ENCODE data around the gene ZRANB3.

DNA sequence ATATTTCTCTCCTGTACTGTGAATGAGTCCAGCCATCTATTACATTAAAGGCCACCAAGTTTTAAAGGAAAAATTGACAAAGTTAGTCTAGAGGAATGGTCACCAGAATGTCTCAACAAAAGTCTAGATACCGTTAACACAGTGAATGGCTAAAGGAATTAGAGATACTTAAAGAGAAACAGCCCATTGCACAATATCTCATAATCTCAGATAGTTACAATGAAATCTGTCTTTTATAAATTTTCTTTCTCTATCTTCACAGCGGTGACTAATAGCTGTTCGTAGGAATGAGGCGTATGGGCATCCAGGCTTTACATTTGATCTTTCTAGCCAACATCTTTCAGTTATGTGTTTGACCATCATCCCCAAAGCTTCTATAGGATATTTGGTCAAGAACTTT lies 30.9 kb upstream of the ZRANB3 start:
- TF ChIP-seq, protein P1, sequence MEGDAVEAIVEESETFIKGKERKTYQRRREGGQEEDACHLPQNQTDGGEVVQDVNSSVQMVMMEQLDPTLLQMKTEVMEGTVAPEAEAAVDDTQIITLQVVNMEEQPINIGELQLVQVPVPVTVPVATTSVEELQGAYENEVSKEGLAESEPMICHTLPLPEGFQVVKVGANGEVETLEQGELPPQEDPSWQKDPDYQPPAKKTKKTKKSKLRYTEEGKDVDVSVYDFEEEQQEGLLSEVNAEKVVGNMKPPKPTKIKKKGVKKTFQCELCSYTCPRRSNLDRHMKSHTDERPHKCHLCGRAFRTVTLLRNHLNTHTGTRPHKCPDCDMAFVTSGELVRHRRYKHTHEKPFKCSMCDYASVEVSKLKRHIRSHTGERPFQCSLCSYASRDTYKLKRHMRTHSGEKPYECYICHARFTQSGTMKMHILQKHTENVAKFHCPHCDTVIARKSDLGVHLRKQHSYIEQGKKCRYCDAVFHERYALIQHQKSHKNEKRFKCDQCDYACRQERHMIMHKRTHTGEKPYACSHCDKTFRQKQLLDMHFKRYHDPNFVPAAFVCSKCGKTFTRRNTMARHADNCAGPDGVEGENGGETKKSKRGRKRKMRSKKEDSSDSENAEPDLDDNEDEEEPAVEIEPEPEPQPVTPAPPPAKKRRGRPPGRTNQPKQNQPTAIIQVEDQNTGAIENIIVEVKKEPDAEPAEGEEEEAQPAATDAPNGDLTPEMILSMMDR (IDR thresholded peaks at IDR 0.05): no peak
- TF ChIP-seq POLR2A (IDR thresholded peaks at IDR 0.05): no peak
- TF ChIP-seq EP300 (IDR thresholded peaks at IDR 0.05): no peak

Measured in ovary (tissue), 3 donors.